GM23338 (cell line): Measurements from ENCODE around the gene HAGH. TPM values are rescaled to one million over a fixed set of nuclear protein-coding genes. Genes with fewer than 3 reads are reported as not detected.

Experiments
- ATAC-seq: fragments of 200-7000 bp; cut with Tn5 transposase; 3 replicates; pipeline ENCODE4 v1.9.1; 2020
- DNase-seq: peaks from one replicate; pipeline ENCODE4 v3.0.0-alpha.2; 2015; ENCODE audit warnings: low spot score
- H2AFZ ChIP-seq: fragments of 200-600 bp; sonication (generic); 2 replicates; pipeline ENCODE4 v1.8.0; 2016; ENCODE audit warnings: antibody characterized with exemption, mild to moderate bottlenecking, moderate library complexity
- H3F3A ChIP-seq: fragments of 200-600 bp; sonication (generic); replicated peaks from 2 replicates; pipeline ENCODE4 v1.8.0; 2017; ENCODE audit warnings: antibody characterized with exemption, mixed run types, low read depth
- H3K27ac ChIP-seq: fragments of 200-600 bp; sonication (generic); 2 replicates; pipeline ENCODE4 v1.6.1; 2016; ENCODE audit warnings: low read depth
- H3K27me3 ChIP-seq: fragments of 200-600 bp; sonication (generic); 2 replicates; pipeline ENCODE4 v1.8.0; 2016; ENCODE audit warnings: mild to moderate bottlenecking, mixed run types, moderate library complexity; ENCODE audit not compliant: insufficient read depth
- H3K36me3 ChIP-seq: fragments of 200-600 bp; sonication (generic); 2 replicates; pipeline ENCODE4 v1.8.0; 2016; ENCODE audit warnings: mild to moderate bottlenecking; ENCODE audit not compliant: insufficient read depth
- H3K4me1 ChIP-seq: fragments of 200-600 bp; sonication (generic); 2 replicates; pipeline ENCODE4 v1.8.0; 2016; ENCODE audit warnings: mild to moderate bottlenecking, moderate library complexity; ENCODE audit not compliant: insufficient read depth
- H3K4me2 ChIP-seq: fragments of 200-600 bp; sonication (generic); 2 replicates; pipeline ENCODE4 v1.7.1; 2017; ENCODE audit warnings: mixed run types
- H3K4me3 ChIP-seq: fragments of 200-600 bp; sonication (generic); 2 replicates; pipeline ENCODE4 v1.6.1; 2016; ENCODE audit warnings: mixed run types
- H3K79me2 ChIP-seq: fragments of 200-600 bp; sonication (generic); replicated peaks from 2 replicates; pipeline ENCODE4 v1.8.0; 2017; ENCODE audit warnings: mild to moderate bottlenecking; ENCODE audit not compliant: insufficient read depth
- H3K9me2 ChIP-seq: fragments of 200-600 bp; sonication (generic); 2 replicates; pipeline ENCODE4 v1.8.0; 2017; ENCODE audit not compliant: insufficient read depth
- H4K20me1 ChIP-seq: fragments of 200-600 bp; sonication (generic); replicated peaks from 2 replicates; pipeline ENCODE4 v1.8.0; 2017; ENCODE audit warnings: mild to moderate bottlenecking; ENCODE audit not compliant: insufficient read depth
- H3K27ac Mint-ChIP-seq: 2 replicates; pipeline ENCODE4 v1.8.0; 2020; ENCODE audit warnings: inconsistent platforms, mild to moderate bottlenecking, moderate library complexity, mixed read lengths
- H3K27me3 Mint-ChIP-seq: 3 replicates; pipeline ENCODE4 v1.8.0; 2022; ENCODE audit warnings: low read depth, mild to moderate bottlenecking, moderate library complexity, mixed read lengths, inconsistent platforms; ENCODE audit not compliant: insufficient read depth, poor library complexity
- H3K36me3 Mint-ChIP-seq: 3 replicates; pipeline ENCODE4 v1.8.0; 2021; ENCODE audit warnings: low read depth, mild to moderate bottlenecking, inconsistent platforms, moderate library complexity, mixed read lengths
- H3K4me1 Mint-ChIP-seq: 3 replicates; pipeline ENCODE4 v1.8.0; 2020; ENCODE audit warnings: mild to moderate bottlenecking, inconsistent platforms, mixed read lengths
- H3K4me3 Mint-ChIP-seq: 3 replicates; pipeline ENCODE4 v1.8.0; 2021; ENCODE audit warnings: moderate library complexity, mild to moderate bottlenecking, inconsistent platforms, mixed read lengths
- H3K9me3 Mint-ChIP-seq: 3 replicates; pipeline ENCODE4 v1.8.0; 2020; ENCODE audit warnings: moderate library complexity, mild to moderate bottlenecking, inconsistent platforms, mixed read lengths
- EZH2phosphoT487 ChIP-seq: fragments of 200-600 bp; sonication (generic); IDR thresholded peaks from one replicate; pipeline ENCODE4 v1.8.1; 2018; ENCODE audit warnings: antibody characterized with exemption; ENCODE audit not compliant: unreplicated experiment
- REST ChIP-seq: IDR thresholded peaks from one replicate; pipeline ENCODE4 v1.6.1; 2018; ENCODE audit warnings: antibody characterized with exemption; ENCODE audit not compliant: unreplicated experiment
- STAT1 ChIP-seq: IDR thresholded peaks from one replicate; pipeline ENCODE4 v1.6.1; 2016; ENCODE audit warnings: antibody characterized with exemption; ENCODE audit not compliant: unreplicated experiment
- ZNF114 ChIP-seq: fragments of 250-450 bp; sonication (Bioruptor Pico); IDR thresholded peaks from 2 replicates; pipeline ENCODE4 v1.5.0; 2020; ENCODE audit warnings: mild to moderate bottlenecking, moderate library complexity
- ZNF331 ChIP-seq: fragments of 250-450 bp; sonication (Bioruptor Pico); IDR thresholded peaks from 2 replicates; pipeline ENCODE4 v1.5.0; 2020; ENCODE audit warnings: low read depth, mild to moderate bottlenecking, moderate library complexity
- ZNF462 ChIP-seq: fragments of 250-450 bp; sonication (Bioruptor Pico); IDR thresholded peaks from 2 replicates; pipeline ENCODE4 v1.5.0; 2020; ENCODE audit warnings: mild to moderate bottlenecking, moderate library complexity
- polyA plus RNA-seq: library from polyadenylated mRNA; unstranded; fragments of >200 nt; fragmentation: Nextera tagmentation; extraction: Ambion mirVana; gene quantifications from 2 replicates; pipeline ENCODE4 v1.2.1, GENCODE V29; 2016
- total RNA-seq: library from RNA; depleted of rRNA; stranded (reverse); fragments of >200 nt; shearing (Covaris generic); gene quantifications from 2 replicates; pipeline ENCODE4 v1.2.3, GENCODE V29; 2014

HAGH gene
- total and polyA plus RNA-seq, 2 experiments from 2014 or later, result 24.7 to 28.9 TPM

- Mint-ChIP-seq H3K36me3 (peaks cover 23% of the 10 kb centered on the region), H3K27me3 (peaks cover 24% of the 10 kb centered on the region), H3K4me1 (peaks cover 8% of the 10 kb centered on the region), H3K9me3 (peaks cover 4% of the 10 kb centered on the region; the same call in 1 of the 3 replicates), H3K4me3 (no peak overlapping the region), H3K27ac (no peak overlapping the region)
- Histone ChIP-seq H3F3A (peaks cover 12% of the 10 kb centered on the region; the same call in 1 of the 2 replicates), H3K4me1 (peaks cover 4% of the 10 kb centered on the region), H2AFZ (no peak overlapping the region), H3K4me3 (no peak overlapping the region), H3K79me2 (peaks cover 5% of the 10 kb centered on the region), H3K36me3 (no peaks in the 10 kb centered on the region), H3K4me2 (no peak overlapping the region), H4K20me1 (no peaks in the 10 kb centered on the region; the same call in 1 of the 2 replicates), H3K27me3 (no peaks in the 10 kb centered on the region), H3K27ac (no peak overlapping the region), H3K9me2 (no peaks in the 10 kb centered on the region)
- TF ChIP-seq ZNF114 (CRISPR knock-in tag), result no peak
- no peak for TF ChIP-seq REST
- no peak for DNase-seq
- no peak for ATAC-seq
These were observed 58.4 kb downstream of the HAGH start for GRCh38 chr16:1768061-1768766.

DNA sequence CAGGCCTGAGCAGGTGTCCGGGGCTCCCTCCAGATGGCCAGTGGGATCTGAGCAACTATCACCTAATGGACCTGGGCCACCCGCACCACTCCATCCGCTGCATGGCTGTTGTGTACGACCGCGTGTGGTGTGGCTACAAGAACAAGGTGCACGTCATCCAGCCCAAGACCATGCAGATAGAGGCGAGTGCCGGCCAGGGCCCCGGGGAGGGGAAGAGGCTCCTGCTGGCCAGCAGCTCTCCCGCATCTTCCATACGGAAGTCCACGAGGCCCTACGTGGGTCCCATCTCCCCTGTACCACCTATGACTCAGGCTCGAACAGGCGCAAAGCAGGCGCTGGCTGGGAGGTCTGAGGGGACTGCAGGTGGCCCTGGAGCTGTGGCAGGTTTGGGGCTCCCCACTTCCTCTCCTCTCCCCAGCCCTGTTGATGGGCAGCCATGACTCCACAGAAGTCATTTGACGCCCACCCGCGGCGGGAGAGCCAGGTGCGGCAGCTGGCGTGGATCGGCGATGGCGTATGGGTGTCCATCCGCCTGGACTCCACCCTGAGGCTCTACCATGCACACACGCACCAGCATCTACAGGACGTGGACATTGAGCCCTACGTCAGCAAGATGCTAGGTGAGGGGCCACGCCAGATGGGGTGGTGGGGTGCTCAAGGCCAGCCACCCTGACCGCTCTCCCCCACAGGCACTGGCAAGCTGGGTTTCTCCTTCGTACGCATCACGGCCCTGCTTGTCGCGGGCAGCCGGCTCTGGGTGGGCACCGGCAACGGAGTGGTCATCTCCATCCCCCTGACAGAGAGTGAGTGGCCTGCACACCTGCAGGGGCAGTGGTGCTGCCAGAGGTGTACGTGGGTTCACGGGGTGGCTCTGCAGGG is 59.3 kb downstream of the HAGH start:
- H3K4me3 ChIP-seq, result no peak overlapping the region
- H3K27me3 ChIP-seq, result no peaks in the 10 kb centered on the region
- Mint-ChIP-seq H3K4me1 (peaks cover 7% of the 10 kb centered on the region), H3K36me3 (peaks cover 21% of the 10 kb centered on the region), H3K9me3 (peaks cover 2% of the 10 kb centered on the region; the same call in 1 of the 3 replicates), H3K27ac (no peak overlapping the region), H3K4me3 (no peak overlapping the region), H3K27me3 (peaks cover 22% of the 10 kb centered on the region)
- no peak overlapping the region for H2AFZ ChIP-seq
- DNase-seq (no peak), ATAC-seq (no peak)
- no peaks in the 10 kb centered on the region for H3K36me3 ChIP-seq
- no peaks in the 10 kb centered on the region; the same call in 1 of the 2 replicates for H4K20me1 ChIP-seq
- no peak overlapping the region for H3K27ac ChIP-seq
- H3F3A ChIP-seq, result peaks cover 14% of the 10 kb centered on the region; the same call in 1 of the 2 replicates
- peaks cover 4% of the 10 kb centered on the region for H3K4me1 ChIP-seq
- peaks cover 1% of the 10 kb centered on the region for H3K79me2 ChIP-seq
- no peak overlapping the region for H3K4me2 ChIP-seq
- TF ChIP-seq STAT1 (no peak), ZNF462 (CRISPR knock-in tag) (no peak), ZNF114 (CRISPR knock-in tag) (no peak), ZNF331 (CRISPR knock-in tag) (no peak), EZH2phosphoT487 (no peak)
- H3K9me2 ChIP-seq, result no peaks in the 10 kb centered on the region
